SK-N-MC (cell line): Measurements from ENCODE around the gene CD3G.

Source experiments
- EZH2 ChIP-seq: fragments of 200-600 bp; sonication (generic); IDR thresholded peaks from one replicate; pipeline ENCODE4 v1.6.1; 2017; ENCODE audit warnings: antibody characterized with exemption
- FOXP2 ChIP-seq: optimal IDR thresholded peaks from 2 replicates; pipeline ENCODE3; 2011; ENCODE audit warnings: mild to moderate bottlenecking, moderate library complexity; ENCODE audit not compliant: insufficient read depth; ENCODE audit errors: extremely low read length, control extremely low read depth
- POLR2AphosphoS5 ChIP-seq: IDR thresholded peaks from 2 replicates; pipeline ENCODE4 v1.6.1; 2012; ENCODE audit warnings: mild to moderate bottlenecking, low read depth, low read length, borderline replicate concordance

DNA sequence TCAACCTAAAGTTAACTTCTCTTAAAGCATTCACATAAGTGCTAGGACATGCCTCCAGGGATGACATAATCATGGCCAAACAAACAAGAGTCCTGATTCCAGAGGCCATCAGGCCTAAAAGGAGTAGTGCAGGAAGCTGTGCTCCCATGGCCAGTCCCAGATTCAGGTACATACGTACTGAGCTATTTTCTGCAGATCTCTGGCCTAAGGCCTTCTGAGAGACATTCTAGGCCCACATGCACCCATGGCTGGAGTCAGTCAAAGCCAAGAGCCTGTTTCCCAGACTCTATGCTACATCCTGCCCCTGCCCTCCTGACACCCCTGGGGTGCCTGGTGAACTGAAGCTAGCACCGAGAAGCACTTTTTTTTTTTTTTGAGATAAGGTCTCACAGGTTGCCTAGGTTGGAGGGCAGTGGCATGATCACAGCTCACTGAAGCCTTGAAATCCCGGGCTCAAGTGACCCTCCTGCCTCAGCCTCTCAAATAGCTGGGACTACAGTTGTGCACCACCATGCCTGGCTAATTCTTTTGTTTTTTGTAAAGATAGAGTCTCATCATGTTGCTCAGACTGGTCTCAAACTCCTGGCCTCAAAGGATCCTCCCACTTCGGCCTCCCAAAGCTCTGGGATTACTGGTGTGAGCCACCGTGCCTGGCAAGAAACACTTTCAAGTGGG lies 2.2 kb upstream of the CD3G start:
- TF ChIP-seq EZH2: no peak
- no peak for TF ChIP-seq POLR2AphosphoS5
- TF ChIP-seq FOXP2: no peak
